Inflammatory macrophage (primary cell): ENCODE data around the gene GCNA.

Experiments used
- DNase-seq, 2 donors: peaks; one replicate each; pipeline ENCODE4 v3.0.0-alpha.2; 2020 to 2022
- total RNA-seq, 18 experiments: gene quantifications; one replicate each; lab custom pipeline; 2026; ENCODE audit warnings: mixed read lengths in 6 of 18, inconsistent platforms in 2 of 18; lab: John Stamatoyannopoulos, UW

GCNA gene, protein sequence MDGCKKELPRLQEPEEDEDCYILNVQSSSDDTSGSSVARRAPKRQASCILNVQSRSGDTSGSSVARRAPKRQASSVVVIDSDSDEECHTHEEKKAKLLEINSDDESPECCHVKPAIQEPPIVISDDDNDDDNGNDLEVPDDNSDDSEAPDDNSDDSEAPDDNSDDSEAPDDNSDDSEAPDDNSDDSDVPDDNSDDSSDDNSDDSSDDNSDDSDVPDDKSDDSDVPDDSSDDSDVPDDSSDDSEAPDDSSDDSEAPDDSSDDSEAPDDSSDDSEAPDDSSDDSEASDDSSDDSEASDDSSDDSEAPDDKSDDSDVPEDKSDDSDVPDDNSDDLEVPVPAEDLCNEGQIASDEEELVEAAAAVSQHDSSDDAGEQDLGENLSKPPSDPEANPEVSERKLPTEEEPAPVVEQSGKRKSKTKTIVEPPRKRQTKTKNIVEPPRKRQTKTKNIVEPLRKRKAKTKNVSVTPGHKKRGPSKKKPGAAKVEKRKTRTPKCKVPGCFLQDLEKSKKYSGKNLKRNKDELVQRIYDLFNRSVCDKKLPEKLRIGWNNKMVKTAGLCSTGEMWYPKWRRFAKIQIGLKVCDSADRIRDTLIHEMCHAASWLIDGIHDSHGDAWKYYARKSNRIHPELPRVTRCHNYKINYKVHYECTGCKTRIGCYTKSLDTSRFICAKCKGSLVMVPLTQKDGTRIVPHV
- 0.88 to 2.0 (median 1.4) reads per million in 18 experiments for total RNA-seq

DNA sequence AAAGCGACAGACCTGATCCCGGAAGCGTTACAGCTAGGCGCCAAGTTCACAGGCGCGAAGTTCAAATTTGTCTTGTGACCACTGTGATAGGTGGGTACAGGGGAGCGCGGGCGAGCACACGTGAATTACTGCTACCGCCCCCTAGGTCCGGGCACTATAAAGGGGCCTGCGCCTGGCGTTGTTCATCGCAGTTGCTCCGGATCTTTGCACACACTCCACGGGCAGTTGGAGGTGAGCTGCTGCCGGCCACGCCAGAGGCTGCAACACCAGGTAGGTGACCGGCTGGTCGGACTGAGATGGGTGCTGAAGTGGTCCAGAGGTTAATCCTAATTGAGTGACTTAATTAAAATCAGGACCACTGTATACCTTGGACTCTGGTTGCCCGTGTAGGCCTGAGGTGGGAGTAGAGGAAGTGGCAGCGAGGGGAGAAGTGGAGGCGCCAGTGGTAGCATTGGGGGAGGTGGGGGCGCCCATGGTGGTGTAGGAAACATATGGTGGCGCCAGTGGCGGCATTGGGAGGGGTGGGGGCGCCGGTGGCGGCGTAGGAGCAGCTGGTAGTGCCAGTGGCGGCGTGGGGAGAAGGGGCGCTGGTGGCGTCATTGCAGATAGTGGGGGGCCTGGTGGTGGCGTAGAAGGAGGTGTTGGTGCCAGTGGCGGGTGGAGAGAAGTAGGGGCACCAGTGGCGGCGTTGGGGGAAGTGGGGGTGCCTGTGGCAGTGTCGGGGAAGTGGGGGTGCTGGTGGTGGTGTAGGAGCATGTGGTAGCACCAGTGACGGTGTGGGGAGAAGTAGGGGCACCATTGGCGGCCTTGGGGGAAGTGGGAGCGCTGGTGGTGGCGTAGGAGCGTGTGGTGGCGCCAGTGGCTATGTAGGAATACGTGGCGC lies at the start of gene GCNA:
Gene GCNA (plus strand): TSS at position 185 of the 883 bp plus-strand sequence. CDS start 2,385 bp downstream, outside the sequence.
- no peak for DNase-seq

DNA sequence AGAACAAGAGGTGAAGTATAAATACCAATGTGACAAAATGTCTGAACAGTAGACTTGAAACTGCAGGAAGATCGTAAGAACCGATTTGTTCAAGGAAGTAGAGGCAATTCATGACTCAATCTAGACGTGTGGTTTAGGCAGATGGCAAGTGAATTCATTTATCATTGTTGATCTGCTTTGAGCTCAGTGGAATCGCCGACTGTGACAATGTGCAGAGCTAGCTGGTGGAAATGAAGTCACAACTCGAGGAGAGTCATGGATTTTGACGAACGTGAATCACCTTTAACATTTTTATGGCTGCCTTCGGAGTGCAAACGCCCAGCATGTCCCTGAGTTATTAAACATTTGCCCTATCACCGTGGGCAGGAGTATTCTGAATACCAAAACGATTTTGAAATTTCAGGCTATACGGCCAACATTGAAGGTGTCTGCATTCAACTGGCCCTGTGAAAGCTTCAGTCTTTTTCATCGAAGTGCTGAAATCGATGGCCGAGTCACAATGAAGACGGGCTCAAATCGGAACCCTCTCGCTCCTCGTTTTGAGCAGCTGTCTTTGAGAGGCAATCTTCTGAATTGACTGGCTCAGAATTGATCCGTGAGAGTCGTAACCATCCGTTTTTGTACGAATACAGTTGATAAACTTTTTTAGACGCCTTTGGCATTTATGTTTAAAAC lies 46.0 kb upstream of the GCNA start:
- peak; percentile 46 to 51 for DNase-seq

DNA sequence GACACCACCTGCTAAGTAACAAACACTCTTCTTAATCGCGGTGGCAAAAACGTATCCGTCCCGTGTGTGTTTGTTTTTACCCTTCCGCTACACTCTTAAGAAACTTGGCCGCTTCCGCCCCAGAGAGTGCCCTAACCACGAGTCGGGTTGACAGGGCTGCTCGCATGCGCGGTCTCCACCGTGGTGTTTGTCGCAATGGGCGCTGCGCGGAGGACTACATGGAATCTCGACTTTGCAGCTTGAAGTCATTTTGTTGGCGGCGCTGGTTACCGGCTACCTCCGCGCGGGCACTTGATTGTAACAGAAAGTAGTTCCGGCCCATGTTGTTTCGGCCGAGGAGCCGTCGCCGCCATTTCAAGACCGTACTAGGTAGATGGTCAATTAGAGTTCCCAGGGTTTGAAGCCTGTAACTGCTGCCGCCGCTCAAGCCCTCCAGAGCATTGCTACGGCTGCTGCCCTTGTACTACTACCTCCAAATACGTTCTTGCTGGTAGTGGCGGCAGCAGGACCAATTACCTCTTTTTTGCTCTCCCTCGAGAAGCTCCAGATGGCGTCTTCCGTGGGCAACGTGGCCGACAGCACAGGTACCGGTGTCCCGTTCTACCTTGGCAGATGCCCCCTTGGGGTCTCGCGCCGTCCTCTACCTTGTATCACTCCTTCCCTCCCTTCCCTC lies 45.3 kb upstream of the GCNA start, which contains the start of gene OGT:
Gene OGT (plus strand): TSS at position 352 of the 673 bp plus-strand sequence. CDS start 196 bp downstream, at position 548.
- DNase-seq = peak; percentile 96 to 97

DNA sequence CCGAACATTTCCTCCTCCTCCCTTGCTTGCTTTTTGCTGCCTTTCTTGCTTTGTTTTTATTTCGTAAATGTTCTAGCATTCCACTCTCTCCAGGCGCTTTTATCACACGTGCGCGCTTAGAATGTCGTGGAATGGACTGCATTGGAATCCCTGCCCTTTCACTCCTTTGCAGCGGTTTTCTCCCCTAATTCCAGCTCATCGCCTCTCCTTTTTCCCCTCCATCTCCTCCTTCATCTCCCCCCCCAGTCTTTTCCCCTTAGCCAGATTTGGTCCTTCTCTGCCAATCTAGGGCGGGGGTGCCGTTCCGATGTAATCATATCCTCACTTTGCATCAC lies 44.8 kb upstream of the GCNA start:
- no peak for DNase-seq

DNA sequence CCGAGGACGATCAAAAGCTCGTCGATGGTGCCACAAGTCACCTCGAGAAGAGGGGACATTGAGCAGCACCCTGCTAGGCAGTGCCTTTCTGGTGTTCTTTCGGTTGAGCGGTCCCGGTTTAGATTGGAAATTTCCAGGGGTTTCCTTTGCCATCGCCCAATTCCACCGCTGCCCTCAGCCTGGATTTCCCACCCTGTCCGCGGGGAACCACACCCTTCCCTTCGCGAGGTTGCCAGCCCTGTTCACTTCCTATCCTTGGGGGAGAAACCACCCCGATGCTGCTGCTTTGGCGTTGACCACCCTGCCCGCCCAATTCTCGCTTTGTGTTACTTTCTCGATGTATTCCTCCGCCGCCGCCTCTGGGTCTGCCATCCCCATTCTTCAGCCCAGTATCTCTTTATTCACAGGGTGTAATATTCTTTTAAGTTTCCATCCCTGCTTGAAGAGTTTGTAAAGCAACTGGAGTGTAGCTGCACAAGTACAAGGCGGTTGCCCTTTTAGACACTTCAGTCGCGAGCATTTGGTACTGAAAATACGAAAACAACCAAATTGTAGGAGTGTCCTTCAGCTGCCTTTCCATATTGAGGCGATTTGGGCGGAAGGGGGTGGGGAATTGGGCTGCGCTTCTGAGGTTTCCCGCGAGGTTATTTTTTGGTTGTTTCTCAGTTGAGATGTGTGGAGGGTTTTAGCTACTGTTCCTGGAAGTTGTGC lies 44.2 kb upstream of the GCNA start:
- DNase-seq = peak; percentile 33 to 49

DNA sequence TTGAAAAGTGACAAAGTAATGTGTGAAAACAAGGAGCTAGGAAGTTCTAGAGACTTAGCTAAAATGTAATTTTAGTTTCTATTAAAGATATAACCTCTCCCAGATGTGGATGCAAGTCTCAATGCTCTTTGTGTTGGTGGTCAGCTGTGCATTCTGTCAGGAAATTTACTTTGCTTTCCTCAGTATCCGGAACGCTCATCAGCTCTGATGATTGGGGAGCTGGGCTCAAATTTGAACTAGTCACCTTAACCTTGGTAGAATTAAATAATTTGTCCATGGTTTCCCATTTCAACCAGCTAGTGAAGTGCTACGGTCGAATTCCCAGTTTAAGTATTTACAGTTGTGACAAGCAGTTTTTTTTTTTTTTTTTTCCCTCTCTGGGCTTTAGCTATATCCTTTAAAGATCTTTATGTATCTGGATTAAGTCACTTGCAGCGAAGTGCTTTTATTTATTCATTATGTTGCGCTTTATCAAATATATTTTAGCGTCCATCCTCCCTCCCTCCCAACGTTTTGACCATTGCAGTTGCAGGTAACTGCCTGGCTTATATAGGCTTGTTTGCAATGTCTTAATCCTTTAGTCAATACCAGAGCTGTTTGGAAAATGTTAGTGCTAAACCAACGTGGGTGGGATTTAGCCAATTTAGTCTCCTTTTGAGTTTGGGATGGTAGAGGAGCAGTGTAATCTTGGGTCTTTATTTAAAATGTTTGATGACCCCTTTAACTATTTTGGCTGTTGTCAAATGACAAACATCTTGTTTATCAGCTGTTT lies 43.3 kb upstream of the GCNA start:
- no peak for DNase-seq

DNA sequence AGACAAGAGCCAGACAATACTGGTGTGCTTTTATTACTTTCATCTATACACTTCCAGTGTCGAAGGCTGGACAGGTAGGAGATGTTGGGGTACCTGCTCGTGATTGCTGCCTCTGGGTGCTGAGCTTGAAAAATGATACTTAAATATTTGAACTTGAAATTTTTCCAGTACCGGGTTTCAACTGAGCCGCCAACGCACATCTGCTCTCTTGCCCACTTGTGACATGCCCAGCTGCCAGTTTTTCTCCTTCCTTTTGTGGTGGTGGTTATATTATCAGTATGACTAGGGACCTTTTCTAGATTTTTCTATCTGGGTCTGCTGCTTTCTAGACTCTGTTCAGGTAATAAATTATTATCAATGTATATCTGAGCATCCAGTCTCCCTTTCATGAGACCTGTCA lies 42.0 kb upstream of the GCNA start:
- DNase-seq = peak in 1 of 2 donors; percentile 32

DNA sequence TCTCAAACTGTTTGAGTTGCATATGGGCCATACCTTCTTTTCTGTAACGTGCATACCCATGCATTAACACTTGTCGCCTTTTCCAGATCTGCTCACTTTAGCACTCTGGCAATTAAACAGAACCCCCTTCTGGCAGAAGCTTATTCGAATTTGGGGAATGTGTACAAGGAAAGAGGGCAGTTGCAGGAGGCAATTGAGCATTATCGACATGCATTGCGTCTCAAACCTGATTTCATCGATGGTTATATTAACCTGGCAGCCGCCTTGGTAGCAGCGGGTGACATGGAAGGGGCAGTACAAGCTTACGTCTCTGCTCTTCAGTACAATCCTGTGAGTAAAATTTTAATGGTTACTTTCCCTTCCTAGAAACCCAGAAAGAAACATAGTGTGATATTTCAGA lies 40.5 kb upstream of the GCNA start:
- DNase-seq = no peak

DNA sequence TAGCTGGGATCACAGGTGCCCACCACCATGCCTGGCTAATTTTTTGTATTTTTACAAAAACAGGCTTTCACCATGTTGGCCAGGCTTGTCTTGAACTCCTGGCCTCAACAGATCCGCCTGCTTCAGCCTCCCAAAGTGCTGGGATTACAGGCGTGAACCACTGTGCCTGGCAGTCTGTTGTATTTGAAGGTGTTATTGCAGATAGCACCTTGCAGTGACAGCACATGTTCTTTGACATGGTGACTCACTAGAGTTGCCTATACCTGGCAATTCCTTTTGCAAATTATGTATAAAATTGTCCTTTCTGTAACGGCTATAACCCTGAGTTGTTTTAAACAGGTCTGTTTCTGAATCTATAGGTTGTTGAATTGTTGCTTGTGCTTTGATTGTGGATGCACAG lies 37.4 kb upstream of the GCNA start:
- DNase-seq = no peak

DNA sequence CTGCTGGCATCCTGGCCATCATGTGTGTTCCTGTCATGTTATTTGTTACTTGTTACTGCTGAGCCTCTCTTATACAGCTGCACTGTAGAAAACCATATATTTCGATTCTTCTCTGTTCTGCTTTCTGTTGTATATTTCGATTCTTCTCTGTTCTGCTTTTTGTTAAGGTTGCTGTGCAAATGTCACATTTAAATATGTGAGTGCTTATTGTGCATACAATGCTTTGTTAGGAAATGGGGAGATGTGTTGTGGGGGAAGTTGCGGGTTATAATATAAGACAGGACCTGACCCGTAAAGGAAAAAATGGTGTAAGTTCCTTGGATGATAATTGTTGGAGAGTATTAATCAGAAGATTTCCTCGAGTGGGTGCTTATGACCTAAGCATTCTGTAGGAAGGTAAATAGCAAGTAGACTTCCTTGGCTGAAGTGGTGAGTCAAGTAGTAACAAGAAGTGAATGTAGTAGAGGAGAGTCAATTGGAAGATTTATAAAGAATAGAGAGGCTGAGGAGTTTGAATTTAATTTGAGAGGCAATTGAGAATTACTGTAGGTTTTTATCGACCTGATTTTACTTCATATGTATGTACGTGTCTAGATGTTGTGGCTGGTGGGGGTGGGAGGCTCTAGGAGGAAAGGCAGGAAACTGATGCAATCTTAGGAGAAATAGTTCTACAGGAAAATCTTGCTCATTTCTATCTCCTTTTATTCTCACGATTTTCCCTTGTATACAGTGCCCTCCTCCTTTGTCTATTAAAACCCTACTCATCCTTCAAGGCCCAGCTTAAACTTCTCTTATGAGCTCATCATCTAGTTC lies 36.8 kb upstream of the GCNA start:
- DNase-seq = peak; percentile 69 to 84

DNA sequence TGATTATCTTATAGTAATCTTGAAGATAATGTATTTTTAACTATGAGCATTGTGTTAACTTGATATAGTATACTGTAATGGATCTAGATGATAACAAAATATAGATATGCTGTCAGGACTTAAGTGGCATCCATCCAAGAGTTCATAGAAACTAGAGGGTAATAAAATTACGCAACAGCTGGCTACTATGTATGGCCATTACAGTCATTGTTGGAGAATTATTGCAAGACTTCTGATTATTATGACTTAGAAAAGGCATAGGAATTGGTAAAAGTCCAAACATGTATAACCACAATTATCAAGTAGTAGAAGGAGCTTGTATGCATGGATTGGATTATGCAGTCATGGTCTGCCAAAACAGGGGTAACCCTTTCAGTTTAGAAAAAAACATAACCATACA lies 35.8 kb upstream of the GCNA start:
- no peak for DNase-seq

DNA sequence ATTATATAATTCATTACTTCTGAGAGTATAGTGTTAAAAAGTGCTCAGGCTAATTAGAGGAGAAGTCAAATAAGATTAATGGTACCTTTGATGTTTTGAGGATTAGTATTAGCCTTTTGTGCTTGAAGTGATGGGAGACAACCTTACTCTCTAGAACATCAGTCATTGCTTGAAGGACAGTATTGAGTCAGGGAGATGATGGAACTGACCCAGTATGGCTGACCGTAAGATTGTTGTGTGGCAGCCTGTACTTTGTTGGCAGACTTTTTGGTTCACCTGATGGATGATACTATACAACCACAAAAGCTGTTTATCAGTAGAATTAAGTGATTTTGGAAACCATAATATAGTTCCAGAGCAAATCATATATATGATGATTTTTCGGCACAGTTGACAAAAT lies 35.4 kb upstream of the GCNA start:
- no peak for DNase-seq

DNA sequence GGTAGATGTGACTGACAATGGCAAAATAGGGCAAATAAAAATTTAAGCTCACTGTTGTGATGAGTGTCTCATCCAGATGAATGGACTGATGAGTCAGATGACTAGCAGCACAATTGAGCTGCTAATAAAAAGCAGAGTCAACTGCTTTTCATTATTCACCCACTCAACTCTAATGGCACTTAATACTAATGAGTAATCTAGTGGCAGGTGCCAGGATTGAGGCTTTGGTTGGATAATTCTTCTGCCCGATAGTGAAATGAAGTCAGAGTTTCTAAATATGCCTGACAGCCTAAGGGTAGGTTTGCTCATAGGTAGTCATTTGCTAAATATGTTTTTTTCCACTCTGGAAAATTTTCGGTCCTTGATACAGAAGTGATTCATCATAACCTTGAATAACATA lies 34.9 kb upstream of the GCNA start:
- no peak for DNase-seq

DNA sequence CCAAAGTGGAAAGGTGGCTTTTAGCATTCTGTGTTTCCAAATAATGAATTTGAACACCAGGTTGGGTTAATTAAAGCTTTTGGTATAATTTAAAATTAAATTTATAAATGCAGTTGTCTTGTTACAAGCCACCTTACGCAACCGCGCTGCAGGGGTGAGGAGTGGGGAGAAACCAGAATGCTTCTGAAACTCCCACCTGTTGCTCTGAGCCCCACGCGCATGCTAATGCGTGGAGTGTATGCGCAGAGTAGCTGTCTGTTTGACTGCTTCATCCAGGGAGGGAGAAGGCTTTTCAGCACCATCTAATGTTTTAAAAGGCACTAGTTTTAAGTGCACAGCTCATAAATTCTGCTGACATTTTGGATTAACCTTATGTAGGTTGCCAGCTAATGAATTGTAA lies 32.9 kb upstream of the GCNA start:
- no peak for DNase-seq

DNA sequence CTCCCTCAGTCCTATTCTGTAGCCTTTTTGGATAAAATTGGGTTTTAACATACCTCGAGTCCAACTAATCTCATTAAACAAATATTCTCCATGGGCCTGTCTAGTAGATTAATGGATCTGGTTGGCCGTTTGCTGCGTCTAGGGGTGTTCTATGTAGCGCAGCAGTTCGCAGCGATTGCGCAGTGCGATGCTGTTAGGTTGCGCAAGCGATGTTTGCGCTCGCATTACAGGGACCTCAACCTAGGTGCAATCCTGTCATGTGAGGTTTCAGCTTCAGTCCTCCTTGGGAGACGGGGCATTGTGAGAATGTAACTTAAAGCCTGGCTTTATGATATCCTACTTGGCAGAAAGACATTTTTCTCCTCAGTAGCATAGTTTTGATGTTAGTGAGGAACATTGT lies 31.4 kb upstream of the GCNA start:
- DNase-seq = peak in 1 of 2 donors; percentile 2

DNA sequence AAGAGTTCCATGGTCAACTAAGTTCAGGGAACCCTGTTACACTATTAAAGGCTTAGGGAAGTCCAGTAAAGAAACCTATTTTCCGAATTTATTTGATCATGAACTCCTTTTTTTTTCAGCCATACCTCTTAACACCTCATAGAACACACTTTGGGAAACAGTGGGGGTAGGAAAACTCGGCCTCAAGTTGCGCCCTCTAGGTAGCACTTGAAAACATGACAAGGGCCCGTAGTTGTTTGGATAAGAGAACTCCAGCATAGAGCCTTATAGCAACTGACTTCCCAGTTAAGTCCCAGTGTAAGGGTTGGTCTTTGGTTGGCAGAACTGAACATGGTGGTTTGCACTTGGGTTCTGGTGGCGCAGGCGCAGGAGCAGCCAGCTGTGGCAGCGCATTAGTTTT lies 30.9 kb upstream of the GCNA start:
- no peak for DNase-seq

DNA sequence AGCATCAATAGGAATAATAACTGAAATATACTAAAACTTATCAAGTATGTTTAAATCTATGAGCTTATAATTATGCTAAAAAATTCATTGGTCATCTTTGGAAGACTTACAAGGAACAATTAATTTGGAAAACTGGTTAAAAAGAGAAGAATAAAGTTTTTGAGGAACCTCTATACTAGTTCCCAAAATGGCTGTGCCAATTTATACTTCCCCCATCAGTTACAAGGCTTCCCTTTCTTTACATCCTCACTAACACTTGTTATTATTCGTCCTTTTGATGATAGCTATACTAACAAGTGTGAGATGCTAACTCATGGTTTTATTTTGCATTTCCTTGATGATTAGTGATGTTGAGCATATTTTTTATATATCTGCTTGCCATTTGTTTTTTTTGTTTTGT lies 28.3 kb upstream of the GCNA start:
- peak; percentile 13 to 57 for DNase-seq

DNA sequence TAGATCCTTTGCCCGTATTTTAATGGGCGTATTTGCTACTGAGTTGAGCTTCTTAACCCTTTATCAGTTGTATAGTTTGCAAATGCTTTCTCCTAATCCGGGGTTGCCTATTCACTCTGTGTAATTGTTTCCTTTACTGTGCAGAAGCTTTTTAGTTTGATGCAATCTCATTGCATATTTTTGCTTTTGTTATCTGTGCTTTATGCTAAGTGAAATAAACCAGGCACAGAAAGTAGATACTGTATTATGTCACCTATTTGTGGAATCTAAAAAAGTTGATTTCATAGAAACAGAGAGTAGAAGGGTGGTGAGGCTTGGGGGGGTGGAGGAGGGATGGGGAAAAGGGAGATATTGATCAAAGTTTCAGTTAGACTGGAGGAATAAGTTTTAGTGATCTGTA lies 27.7 kb upstream of the GCNA start:
- no peak for DNase-seq

DNA sequence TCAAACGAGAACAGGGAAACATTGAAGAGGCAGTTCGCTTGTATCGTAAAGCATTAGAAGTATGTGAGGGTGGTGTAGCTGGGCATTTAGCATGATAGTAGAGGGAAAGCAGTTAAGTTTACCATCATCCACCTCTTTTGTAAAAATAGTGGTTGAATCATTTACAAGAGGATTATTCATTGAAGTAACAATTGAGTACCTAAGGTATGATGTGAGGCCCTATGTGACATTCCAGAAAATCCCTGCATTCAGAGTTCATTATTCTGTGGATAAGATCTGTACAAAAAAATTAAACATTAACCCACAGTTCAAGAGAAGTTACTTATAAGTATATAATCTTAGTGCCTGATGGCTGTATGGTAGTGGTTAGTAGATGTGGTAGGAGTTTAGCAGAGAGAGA lies 22.2 kb upstream of the GCNA start:
- no peak for DNase-seq

DNA sequence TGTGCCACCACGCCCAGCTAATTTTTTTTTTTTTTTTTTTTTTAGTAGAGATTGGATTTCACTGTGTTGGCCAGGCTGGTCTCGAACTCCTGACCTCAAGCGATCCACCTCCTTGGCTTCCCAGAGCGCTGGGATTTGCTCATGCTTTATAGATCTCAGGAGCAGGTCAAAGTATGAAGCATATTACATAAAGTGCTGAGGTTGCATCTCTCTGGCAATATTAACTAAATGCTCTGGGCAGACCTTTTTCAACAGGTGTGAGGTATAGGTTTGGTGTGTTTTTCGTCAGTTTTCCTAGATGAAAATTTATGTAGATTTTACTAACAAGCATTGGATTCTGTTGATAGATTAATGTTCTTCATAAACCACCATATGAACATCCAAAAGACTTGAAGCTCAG lies 19.3 kb upstream of the GCNA start:
- DNase-seq = no peak
